ENCODE results near the gene CYS1.

- TF ChIP-seq CTCF (optimal IDR thresholded peaks at IDR 0.05 in 1 of 3, IDR thresholded peaks at IDR 0.05 in 1 of 3, conservative IDR thresholded peaks at IDR 0.05 in 1 of 3; ENCODE audit: extremely low read depth in 1 of 3, insufficient read depth in 2 of 3, low read length in 3 of 3): no peak
- TF ChIP-seq EZH2 (IDR thresholded peaks at IDR 0.05; ENCODE audit: low read length): no peak
Observed at GRCh38 chr2:10017313-10017941, 62.8 kb downstream of the CYS1 start.
